Measurements from ENCODE around the gene CNTNAP2. TPM values are rescaled to one million over a fixed set of nuclear protein-coding genes. Genes with fewer than 3 reads are reported as not detected.

Gene CNTNAP2
- total RNA-seq, 2 donors from 2014 or later = not detected

DNA sequence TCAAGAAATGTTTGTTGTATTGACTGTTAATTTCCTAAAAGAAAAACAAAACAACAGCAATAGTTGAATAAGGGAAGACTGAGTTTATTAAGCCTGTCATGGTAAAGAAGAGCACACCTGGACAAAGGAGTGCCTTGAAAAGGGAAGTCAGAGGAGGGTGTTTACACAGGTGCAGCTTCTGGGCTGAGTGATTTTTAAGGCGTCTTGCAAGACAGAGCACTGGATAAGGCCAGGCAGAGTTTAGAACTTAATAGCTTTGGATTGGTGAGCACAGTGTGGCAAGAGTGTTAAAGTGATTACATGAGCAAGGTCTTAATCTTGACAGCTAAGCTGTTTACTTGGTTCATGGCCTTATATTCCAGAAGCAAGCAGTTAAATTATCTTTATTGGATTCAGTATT is 423.2 kb downstream of the CNTNAP2 start:
- Mint-ChIP-seq H3K4me1 (ENCODE audit: low read depth in 2 of 2) (no peaks in the 10 kb centered on the region), H3K9me3 (peaks cover 29% of the 10 kb centered on the region), H3K4me3 (no peak overlapping the region), H3K36me3 (no peaks in the 10 kb centered on the region), H3K27me3 (no peaks in the 10 kb centered on the region), H3K27ac (no peak overlapping the region)
- DNase-seq (ENCODE audit: low spot score) (no peak), ATAC-seq (no peak)

DNA sequence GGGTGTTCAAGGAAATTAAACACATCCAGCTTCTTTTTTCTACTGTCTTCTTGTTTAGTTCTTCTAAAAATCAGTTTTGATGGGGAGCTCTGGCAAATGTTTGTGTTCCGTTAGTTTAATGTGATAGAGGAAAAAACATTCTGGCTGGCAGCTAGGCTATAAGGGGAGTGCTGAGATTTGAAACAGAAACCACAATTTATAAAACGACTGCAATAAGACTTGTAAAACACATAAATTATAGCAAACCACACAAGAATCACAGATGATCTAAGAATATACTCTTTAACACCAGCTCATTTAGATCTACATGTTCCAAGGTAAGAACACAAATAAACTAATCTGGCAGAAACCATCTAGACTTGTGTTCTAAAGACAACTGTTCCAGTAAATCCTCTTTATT is 425.5 kb downstream of the CNTNAP2 start:
- H3K27me3 Mint-ChIP-seq = no peaks in the 10 kb centered on the region
- no peak overlapping the region for H3K4me3 Mint-ChIP-seq
- ATAC-seq (no peak), DNase-seq (ENCODE audit: low spot score) (no peak)
- no peaks in the 10 kb centered on the region for H3K4me1 Mint-ChIP-seq (ENCODE audit: low read depth in 2 of 2)
- peaks cover 35% of the 10 kb centered on the region for H3K9me3 Mint-ChIP-seq
- no peaks in the 10 kb centered on the region for H3K36me3 Mint-ChIP-seq
- H3K27ac Mint-ChIP-seq = no peak overlapping the region

DNA sequence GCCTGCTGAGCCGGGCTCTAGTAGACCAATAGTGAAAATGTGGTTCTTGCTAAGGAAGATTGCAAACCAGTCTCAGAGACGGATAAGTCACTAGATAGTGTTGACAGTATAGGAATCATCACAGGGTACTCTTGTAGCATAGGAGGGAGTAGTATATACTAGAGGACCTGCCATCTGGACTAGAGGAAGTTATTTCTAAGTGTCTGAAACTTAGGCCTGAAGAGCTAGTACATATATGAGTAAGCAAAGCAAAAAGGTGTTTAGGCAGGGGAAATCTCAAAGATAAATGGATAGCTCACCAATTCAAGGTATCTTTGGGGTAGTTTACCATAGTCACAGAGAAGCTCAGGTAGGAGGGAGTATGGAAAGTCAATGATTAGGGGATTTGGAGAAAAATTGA is 428.1 kb downstream of the CNTNAP2 start:
- H3K36me3 Mint-ChIP-seq = no peaks in the 10 kb centered on the region
- no peak overlapping the region for H3K27ac Mint-ChIP-seq
- H3K4me1 Mint-ChIP-seq (ENCODE audit: low read depth in 2 of 2) = no peaks in the 10 kb centered on the region
- DNase-seq (ENCODE audit: low spot score) (no peak), ATAC-seq (no peak)
- H3K27me3 Mint-ChIP-seq = no peaks in the 10 kb centered on the region
- peaks cover 38% of the 10 kb centered on the region for H3K9me3 Mint-ChIP-seq
- H3K4me3 Mint-ChIP-seq = no peak overlapping the region

DNA sequence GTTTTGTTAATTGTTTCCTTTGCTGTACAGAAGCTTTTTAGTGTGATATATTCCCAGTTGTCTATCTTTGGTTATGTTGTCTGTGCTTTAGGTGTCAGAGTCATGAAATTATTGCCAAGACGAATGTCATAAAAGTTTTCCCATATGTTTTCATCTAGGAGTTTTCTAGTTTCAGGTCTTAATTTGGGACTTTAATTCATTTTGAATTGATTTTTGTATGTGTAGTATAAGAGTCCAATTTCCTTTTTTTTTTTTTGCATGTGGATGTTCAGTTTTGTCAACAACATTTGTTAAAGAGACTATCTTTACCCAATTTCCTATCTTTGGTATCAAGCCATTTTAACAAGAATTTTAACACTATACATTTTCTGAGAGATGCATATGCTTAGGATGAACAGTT is 432.2 kb downstream of the CNTNAP2 start:
- ATAC-seq (no peak), DNase-seq (ENCODE audit: low spot score) (no peak)
- H3K27ac Mint-ChIP-seq = no peak overlapping the region
- no peaks in the 10 kb centered on the region for H3K27me3 Mint-ChIP-seq
- H3K9me3 Mint-ChIP-seq = peaks cover 37% of the 10 kb centered on the region
- no peak overlapping the region for H3K4me3 Mint-ChIP-seq
- no peaks in the 10 kb centered on the region for H3K4me1 Mint-ChIP-seq (ENCODE audit: low read depth in 2 of 2)
- H3K36me3 Mint-ChIP-seq = no peaks in the 10 kb centered on the region

DNA sequence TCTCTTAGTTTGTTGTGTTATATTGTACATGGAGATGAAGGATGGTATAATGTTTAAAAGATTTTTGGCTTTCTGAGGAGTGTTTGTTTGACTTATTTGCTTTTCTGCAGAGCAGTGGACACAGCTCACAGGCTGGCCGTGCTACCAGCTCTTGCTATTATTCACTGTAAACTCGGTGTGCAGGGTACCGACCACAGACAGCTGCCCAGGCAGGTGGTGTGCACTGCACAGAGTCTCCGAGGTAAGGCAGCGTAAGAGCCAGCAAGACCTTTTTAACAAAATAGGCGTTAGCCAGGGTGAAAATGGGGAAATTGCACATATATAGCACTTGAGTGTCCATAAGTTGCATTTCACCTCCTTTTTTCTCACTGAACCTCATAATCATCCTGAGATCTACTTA is 438.0 kb downstream of the CNTNAP2 start:
- H3K4me1 Mint-ChIP-seq (ENCODE audit: low read depth in 2 of 2) = no peaks in the 10 kb centered on the region
- ATAC-seq = no peak
- no peaks in the 10 kb centered on the region for H3K27me3 Mint-ChIP-seq
- H3K27ac Mint-ChIP-seq = no peak overlapping the region
- H3K9me3 Mint-ChIP-seq = peaks cover 17% of the 10 kb centered on the region
- no peaks in the 10 kb centered on the region for H3K36me3 Mint-ChIP-seq
- no peak for DNase-seq (ENCODE audit: low spot score)
- no peak overlapping the region for H3K4me3 Mint-ChIP-seq

DNA sequence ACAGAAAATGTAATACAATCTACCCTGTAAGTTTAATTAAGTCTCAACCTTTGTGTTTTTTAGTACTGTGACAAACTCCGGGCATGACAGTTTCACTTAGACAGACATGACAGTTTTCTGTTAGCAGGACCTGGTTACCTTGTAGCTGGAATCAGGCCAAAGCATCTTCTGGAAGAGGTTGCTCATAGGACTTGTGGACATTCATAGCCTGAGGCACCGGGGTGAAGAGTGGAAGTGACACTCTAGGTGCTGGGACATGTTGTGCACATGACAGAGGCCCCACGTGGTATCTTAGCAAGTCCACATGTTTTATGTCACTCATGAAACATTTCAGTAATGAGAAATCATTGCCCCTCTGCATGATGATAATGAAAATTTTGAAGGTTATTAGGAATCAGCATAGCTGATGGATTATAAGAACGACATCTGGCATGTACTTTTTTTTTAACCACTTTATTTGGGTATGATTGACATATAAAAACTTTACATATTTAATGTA is 441.4 kb downstream of the CNTNAP2 start:
- ATAC-seq (no peak), DNase-seq (ENCODE audit: low spot score) (no peak)
- Mint-ChIP-seq H3K4me3 (no peak overlapping the region), H3K4me1 (ENCODE audit: low read depth in 2 of 2) (no peaks in the 10 kb centered on the region), H3K36me3 (no peaks in the 10 kb centered on the region), H3K27me3 (no peaks in the 10 kb centered on the region), H3K9me3 (peaks cover 5% of the 10 kb centered on the region), H3K27ac (no peak overlapping the region)

DNA sequence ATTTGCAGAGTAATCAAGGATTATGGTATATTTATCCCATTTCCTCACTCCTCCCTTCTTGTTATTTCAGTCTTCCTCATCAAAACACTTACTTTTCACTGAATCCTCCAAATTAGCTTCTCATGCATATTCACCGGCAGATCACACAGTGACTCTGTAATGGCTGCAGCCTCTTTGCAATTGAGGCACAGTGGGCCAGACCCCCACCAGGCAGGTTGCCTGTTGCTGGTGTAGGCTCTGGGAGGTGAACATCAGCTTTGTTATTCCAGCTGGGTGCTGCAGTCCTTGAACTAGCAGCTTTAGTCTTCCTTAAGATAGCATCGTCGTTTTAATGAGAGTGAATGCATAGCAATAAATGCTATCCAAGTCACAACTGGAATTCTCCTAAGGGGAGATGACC is 449.3 kb downstream of the CNTNAP2 start:
- Mint-ChIP-seq H3K4me1 (ENCODE audit: low read depth in 2 of 2) (no peaks in the 10 kb centered on the region), H3K27me3 (no peaks in the 10 kb centered on the region), H3K36me3 (no peaks in the 10 kb centered on the region), H3K9me3 (peaks cover 3% of the 10 kb centered on the region), H3K27ac (no peak overlapping the region), H3K4me3 (no peak overlapping the region)
- ATAC-seq (no peak), DNase-seq (ENCODE audit: low spot score) (no peak)

DNA sequence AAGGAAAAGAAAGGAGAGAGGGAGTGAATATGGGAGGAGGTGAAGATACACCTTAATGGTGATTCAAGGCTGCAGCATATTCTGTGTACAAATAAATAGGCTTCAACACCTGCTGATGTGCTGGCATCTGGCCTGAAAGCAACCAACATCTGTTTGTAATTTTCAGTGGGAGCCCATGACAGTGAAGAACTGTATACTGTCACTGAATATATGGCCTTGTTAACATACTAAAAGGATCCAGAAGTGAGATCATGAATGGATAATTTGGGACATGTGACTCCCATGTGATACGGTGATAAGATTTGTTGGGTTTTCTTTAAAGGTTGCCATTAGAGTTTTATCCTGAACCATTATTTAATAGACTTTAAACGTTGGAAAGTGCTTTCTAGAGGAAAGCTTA is 459.3 kb downstream of the CNTNAP2 start:
- Mint-ChIP-seq H3K27ac (no peak overlapping the region), H3K9me3 (no peaks in the 10 kb centered on the region), H3K36me3 (peaks cover 8% of the 10 kb centered on the region), H3K4me3 (no peak overlapping the region), H3K27me3 (no peaks in the 10 kb centered on the region), H3K4me1 (ENCODE audit: low read depth in 2 of 2) (no peaks in the 10 kb centered on the region)
- ATAC-seq (no peak), DNase-seq (ENCODE audit: low spot score) (no peak)

DNA sequence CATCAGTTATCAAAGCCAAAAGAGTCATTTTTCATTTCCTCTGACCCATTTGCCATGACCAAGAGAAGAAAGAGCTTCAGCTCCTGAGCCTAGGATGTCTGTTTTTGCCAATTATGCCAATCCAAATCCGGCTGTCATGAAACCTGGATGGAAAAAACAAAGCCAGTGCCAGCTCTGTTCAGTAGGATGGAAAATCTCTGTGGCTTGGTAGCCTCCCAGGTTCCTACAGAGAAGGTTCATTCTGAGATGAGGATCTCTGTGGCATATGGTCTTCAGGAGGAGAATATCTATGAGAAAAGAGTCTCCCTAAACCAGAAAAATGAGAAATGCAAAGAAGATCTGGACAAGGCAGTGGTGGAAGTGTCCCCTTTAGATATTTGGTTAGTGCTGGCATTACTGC is 475.4 kb downstream of the CNTNAP2 start:
- ATAC-seq (no peak), DNase-seq (ENCODE audit: low spot score) (no peak)
- Mint-ChIP-seq H3K4me1 (ENCODE audit: low read depth in 2 of 2) (no peaks in the 10 kb centered on the region), H3K27me3 (no peaks in the 10 kb centered on the region), H3K4me3 (no peak overlapping the region), H3K36me3 (no peaks in the 10 kb centered on the region), H3K9me3 (peaks cover 30% of the 10 kb centered on the region), H3K27ac (no peak overlapping the region)

DNA sequence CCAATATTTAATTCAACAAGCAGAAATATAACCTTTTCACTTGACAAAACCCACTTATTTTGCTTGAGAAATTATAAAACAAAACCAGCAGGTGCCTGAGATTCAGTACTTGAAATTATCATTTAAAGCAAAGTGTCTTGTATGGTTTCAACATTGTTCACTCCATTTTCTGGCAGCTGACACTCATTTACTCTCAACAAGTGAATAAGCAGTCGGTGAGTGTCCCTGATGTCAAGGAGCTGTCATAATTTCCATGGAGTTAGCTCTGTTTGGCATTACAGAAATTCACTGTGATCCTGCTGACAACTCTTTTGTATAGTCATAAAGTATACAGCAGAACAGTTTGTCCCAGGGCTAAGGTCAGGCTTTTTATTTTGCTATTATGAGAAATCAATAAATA is 490.0 kb downstream of the CNTNAP2 start:
- peaks cover 9% of the 10 kb centered on the region for H3K9me3 Mint-ChIP-seq
- DNase-seq (ENCODE audit: low spot score) = no peak
- no peaks in the 10 kb centered on the region for H3K27me3 Mint-ChIP-seq
- no peak overlapping the region for H3K27ac Mint-ChIP-seq
- H3K4me1 Mint-ChIP-seq (ENCODE audit: low read depth in 2 of 2) = no peaks in the 10 kb centered on the region
- H3K36me3 Mint-ChIP-seq = no peaks in the 10 kb centered on the region
- no peak for ATAC-seq
- H3K4me3 Mint-ChIP-seq = no peak overlapping the region

DNA sequence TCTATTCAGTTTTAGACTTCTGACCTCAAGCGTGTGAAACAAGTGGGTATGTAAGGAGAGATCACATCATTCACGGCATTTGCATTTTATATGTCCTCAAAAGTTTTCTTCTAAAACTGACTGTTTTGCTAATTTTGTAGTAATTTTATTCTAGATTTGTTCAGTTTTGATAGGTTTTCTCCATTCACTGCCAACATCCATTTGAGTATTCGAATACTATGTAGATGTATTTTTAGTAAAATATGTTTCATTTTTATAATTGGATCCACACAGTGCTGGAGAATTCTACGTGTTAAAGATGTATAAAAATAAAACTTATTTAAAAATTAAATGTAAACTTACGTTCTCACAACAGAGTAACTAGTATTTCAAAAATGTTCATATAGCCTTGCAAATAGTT is 503.0 kb downstream of the CNTNAP2 start:
- Mint-ChIP-seq H3K4me1 (ENCODE audit: low read depth in 2 of 2) (no peaks in the 10 kb centered on the region), H3K4me3 (no peak overlapping the region), H3K27ac (no peak overlapping the region), H3K9me3 (peaks cover 3% of the 10 kb centered on the region), H3K36me3 (peaks cover 5% of the 10 kb centered on the region), H3K27me3 (no peaks in the 10 kb centered on the region)
- no peak for ATAC-seq
- DNase-seq (ENCODE audit: low spot score) = no peak

DNA sequence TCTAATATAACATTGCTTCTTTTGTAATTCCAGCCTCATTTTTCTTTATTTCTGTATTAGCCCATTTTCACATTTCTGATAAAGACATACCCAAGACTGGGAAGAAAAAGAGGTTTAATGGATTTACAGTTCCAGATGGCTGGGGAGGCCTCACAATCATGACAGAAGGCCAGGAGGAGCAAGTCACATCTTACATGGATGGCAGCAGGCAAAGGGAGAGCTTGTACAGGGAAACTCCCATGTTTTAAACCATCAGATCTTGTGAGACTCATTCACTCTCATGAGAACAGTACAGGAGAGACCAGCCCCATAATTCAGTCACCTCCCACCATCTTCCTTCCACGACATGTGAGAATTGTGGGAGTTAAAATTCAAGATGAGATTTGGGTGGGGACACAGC is 510.3 kb downstream of the CNTNAP2 start:
- Mint-ChIP-seq H3K36me3 (no peaks in the 10 kb centered on the region), H3K9me3 (peaks cover 9% of the 10 kb centered on the region), H3K4me1 (ENCODE audit: low read depth in 2 of 2) (no peaks in the 10 kb centered on the region), H3K4me3 (no peak overlapping the region), H3K27ac (no peak overlapping the region), H3K27me3 (no peaks in the 10 kb centered on the region)
- ATAC-seq (no peak), DNase-seq (ENCODE audit: low spot score) (no peak)

DNA sequence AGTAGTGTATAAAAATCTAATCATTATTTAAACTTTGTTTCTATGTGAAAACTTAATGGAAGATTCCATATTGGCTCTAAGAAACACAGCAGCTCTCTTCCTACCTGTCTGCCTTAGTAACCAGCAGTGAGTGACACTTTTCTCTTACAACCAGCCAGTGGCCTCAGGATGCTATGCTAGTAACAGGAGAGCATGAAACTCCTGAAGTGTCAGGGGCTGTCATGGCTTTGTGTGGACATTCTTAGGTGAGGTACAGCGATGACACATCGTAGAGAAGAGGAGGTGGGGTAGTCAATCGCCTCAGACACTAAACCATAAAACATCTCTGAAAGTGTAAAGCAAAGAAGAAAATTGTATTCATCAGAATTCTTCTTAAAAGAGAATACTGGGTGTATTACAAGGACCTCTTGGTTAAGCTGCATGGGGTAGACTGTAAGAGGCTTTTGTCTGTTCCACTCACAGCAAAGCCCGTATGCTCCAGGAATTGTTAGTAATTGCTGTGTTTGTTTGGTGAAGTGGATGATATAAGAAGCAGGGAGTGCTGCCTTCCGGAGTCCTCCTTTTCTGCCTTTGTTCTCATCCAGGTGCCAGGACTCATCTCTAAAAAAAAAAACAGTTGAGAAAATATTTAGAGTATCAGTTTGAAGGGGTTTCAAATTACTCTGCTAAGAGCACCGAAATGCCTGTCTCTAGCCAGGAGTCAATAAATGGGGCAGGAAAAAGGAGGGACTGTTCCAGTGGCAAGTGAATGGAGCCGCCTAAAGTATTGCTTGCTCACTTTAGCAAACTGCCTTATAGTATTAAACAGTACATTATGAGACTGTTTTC is 518.8 kb downstream of the CNTNAP2 start:
- no peak for ATAC-seq
- DNase-seq (ENCODE audit: low spot score) = no peak
- no peaks in the 10 kb centered on the region for H3K36me3 Mint-ChIP-seq
- H3K27me3 Mint-ChIP-seq = no peaks in the 10 kb centered on the region
- H3K27ac Mint-ChIP-seq = no peak overlapping the region
- no peak overlapping the region for H3K4me3 Mint-ChIP-seq
- no peaks in the 10 kb centered on the region for H3K4me1 Mint-ChIP-seq (ENCODE audit: low read depth in 2 of 2)
- peaks cover 3% of the 10 kb centered on the region for H3K9me3 Mint-ChIP-seq

DNA sequence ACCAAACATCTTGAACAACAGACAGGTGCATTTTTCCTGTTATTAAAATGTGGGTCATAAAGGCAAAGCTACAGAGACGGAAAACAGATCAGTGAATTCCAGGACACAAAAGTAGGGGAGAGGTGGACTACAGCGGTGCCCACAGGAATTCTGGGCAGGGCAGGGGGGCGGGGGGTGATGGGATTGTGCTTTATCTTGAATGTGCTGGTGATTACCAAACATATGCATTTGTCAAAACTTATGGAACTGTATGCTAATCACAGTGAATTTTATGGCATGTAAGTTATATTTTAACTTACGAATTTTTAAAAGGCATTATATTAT is 519.4 kb downstream of the CNTNAP2 start:
- H3K27ac Mint-ChIP-seq = no peak overlapping the region
- ATAC-seq = no peak
- H3K36me3 Mint-ChIP-seq = no peaks in the 10 kb centered on the region
- H3K27me3 Mint-ChIP-seq = no peaks in the 10 kb centered on the region
- no peaks in the 10 kb centered on the region for H3K4me1 Mint-ChIP-seq (ENCODE audit: low read depth in 2 of 2)
- H3K9me3 Mint-ChIP-seq = peaks cover 3% of the 10 kb centered on the region
- no peak overlapping the region for H3K4me3 Mint-ChIP-seq
- DNase-seq (ENCODE audit: low spot score) = no peak

DNA sequence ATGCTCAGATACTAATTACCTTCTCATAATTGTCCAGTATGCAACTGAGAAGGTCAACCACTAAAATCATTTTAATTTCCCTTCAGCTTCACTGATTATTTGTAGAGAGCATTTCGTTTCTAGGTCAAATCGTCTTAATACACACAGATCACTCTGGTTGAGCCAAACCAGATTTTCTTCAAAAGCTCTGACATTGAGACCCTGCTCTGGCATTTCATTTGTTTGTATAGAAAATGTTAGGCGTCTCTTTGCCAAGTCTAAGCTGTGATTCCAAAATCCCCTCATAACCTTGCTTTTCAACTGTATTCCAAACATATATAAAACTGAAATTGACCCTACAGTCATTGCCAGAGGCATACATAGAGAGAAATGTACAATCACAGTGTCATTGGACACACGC is 520.0 kb downstream of the CNTNAP2 start:
- Mint-ChIP-seq H3K36me3 (no peaks in the 10 kb centered on the region), H3K4me3 (no peak overlapping the region), H3K9me3 (peaks cover 5% of the 10 kb centered on the region), H3K27me3 (no peaks in the 10 kb centered on the region), H3K4me1 (ENCODE audit: low read depth in 2 of 2) (no peaks in the 10 kb centered on the region), H3K27ac (no peak overlapping the region)
- DNase-seq (ENCODE audit: low spot score) = no peak
- ATAC-seq = no peak
